Measurements from ENCODE around the gene CCDC188.

The CCDC188 gene

GRCh38 chr22:20124083-20124787 lies 26.6 kb downstream of the CCDC188 start:
- 0 out of 2 replicates have a peak, but pooled peaks have one; percentile 17 for TF ChIP-seq GLIS2 (tag by site-specific recombination; IDR thresholded peaks at IDR 0.05)
- TF ChIP-seq ZNF138 (tag by site-specific recombination; IDR thresholded peaks at IDR 0.05; ENCODE audit: borderline replicate concordance), result no peak
- CTCF ChIA-PET, result no interaction called here
- Histone ChIP-seq H3K27ac (ENCODE audit: extremely low read depth, low read depth, low read length) (no peak overlapping the region), H3K4me1 (ENCODE audit: control insufficient read depth, insufficient read depth, low read length) (no peaks in the 10 kb centered on the region), H3K9me3 (ENCODE audit: control insufficient read depth, insufficient read depth, low read depth, low read length) (no peaks in the 10 kb centered on the region), H3K36me3 (ENCODE audit: control insufficient read depth in 2 of 2, insufficient read depth in 1 of 2, low read length in 2 of 2) (peaks cover 33 to 91% of the 10 kb centered on the region in 2 experiments), H3K4me3 (ENCODE audit: low read depth, low read length) (no peak overlapping the region)
- POLR2A ChIA-PET, result interaction anchor here (1.1 kb wide), 1 partner anchor 43 kb away, joined by 3 read pairs; no protein-coding TSS in a partner anchor

GRCh38 chr22:20123366-20124082 lies 27.3 kb downstream of the CCDC188 start:
- Histone ChIP-seq H3K36me3 (ENCODE audit: control insufficient read depth in 2 of 2, insufficient read depth in 1 of 2, low read length in 2 of 2) (peaks cover 34 to 98% of the 10 kb centered on the region in 2 experiments), H3K9me3 (ENCODE audit: control insufficient read depth, insufficient read depth, low read depth, low read length) (no peaks in the 10 kb centered on the region), H3K4me3 (ENCODE audit: low read depth, low read length) (no peak overlapping the region), H3K4me1 (ENCODE audit: control insufficient read depth, insufficient read depth, low read length) (no peaks in the 10 kb centered on the region), H3K27ac (ENCODE audit: extremely low read depth, low read depth, low read length) (no peak overlapping the region)
- no peak for TF ChIP-seq HIC1 (tag by site-specific recombination; IDR thresholded peaks at IDR 0.05)
- TF ChIP-seq ZBTB10 (tag by site-specific recombination; IDR thresholded peaks at IDR 0.05), result peak; percentile 12; the same call in 1 of the 2 replicates
- ChIA-PET POLR2A (interaction anchor here (1.1 kb wide), 1 partner anchor 42 kb away, joined by 3 read pairs; no protein-coding TSS in a partner anchor), CTCF (no interaction called here)

GRCh38 chr22:20121856-20122415 lies 28.9 kb downstream of the CCDC188 start:
- POLR2A ChIA-PET, result interaction anchor here (1.3 to 6.1 kb wide), 3 partner anchors 7 to 13 kb away, joined by 3 to 62 read pairs (median 6); partner anchors contain the start of gene ZDHHC8
- H3K27ac ChIP-seq (ENCODE audit: extremely low read depth, low read depth, low read length), result peak overlapping the region; percentile 24; the same call in 1 of the 2 replicates
- CTCF ChIA-PET, result no interaction called here
- peaks cover 34 to 89% of the 10 kb centered on the region in 2 experiments for H3K36me3 ChIP-seq (ENCODE audit: control insufficient read depth in 2 of 2, insufficient read depth in 1 of 2, low read length in 2 of 2)
- H3K4me1 ChIP-seq (ENCODE audit: control insufficient read depth, insufficient read depth, low read length), result no peaks in the 10 kb centered on the region
- H3K9me3 ChIP-seq (ENCODE audit: control insufficient read depth, insufficient read depth, low read depth, low read length), result no peaks in the 10 kb centered on the region
- no peak overlapping the region for H3K4me3 ChIP-seq (ENCODE audit: low read depth, low read length)
- TF ChIP-seq PRDM4 (tag by site-specific recombination; IDR thresholded peaks at IDR 0.05) (no peak), GFI1B (tag by site-specific recombination; IDR thresholded peaks at IDR 0.05) (no peak), ZFP37 (tag by site-specific recombination; IDR thresholded peaks at IDR 0.05) (no peak), ZNF624 (tag by site-specific recombination; IDR thresholded peaks at IDR 0.05) (no peak), ZNF449 (tag by site-specific recombination; IDR thresholded peaks at IDR 0.05) (no peak), ZNF76 (tag by site-specific recombination; IDR thresholded peaks at IDR 0.05; ENCODE audit: borderline replicate concordance, low read depth) (no peak), ZEB2 (tag by site-specific recombination; IDR thresholded peaks at IDR 0.05) (no peak), ZNF366 (tag by site-specific recombination; conservative IDR thresholded peaks at IDR 0.05) (no peak), ZNF280C (tag by site-specific recombination; IDR thresholded peaks at IDR 0.05) (no peak), ZNF2 (tag by site-specific recombination; IDR thresholded peaks at IDR 0.05) (no peak), ZNF747 (tag by site-specific recombination; IDR thresholded peaks at IDR 0.05) (no peak), ZNF558 (tag by site-specific recombination; IDR thresholded peaks at IDR 0.05) (no peak)
